Measurements from ENCODE around the gene THEM4. TPM values are rescaled to one million over a fixed set of nuclear protein-coding genes. Genes with fewer than 3 reads are reported as not detected.

THEM4 gene
- total and polyA plus RNA-seq, 8 donors = 6.1 to 27.8 (median 8.4) TPM

GRCh38 chr1:151867765-151868411, 41.4 kb downstream of the THEM4 start:
- H3K9me3 ChIP-seq = no peaks in the 10 kb centered on the region
- no peaks in the 10 kb centered on the region for H3K27me3 ChIP-seq
- no peaks in the 10 kb centered on the region for H3K4me1 ChIP-seq
- FAIRE-seq (no peak), DNase-seq (no peak), ATAC-seq (peak in 1 of 4 donors; percentile 53)
- TF ChIP-seq CTCF (IDR thresholded peaks at IDR 0.05) = no peak
- no peak overlapping the region for H3K27ac ChIP-seq
- H3K36me3 ChIP-seq = no peaks in the 10 kb centered on the region
- intact Hi-C loops (cut with DNase I) = no loop called here
- 75 to 85% methylated on average over 7 of the region's 7 CpGs for WGBS, 2 donors
- H3K4me3 ChIP-seq = no peak overlapping the region

GRCh38 chr1:151867321-151867720, 42.0 kb downstream of the THEM4 start:
- no peak for TF ChIP-seq CTCF (IDR thresholded peaks at IDR 0.05)
- Histone ChIP-seq H3K4me1 (no peaks in the 10 kb centered on the region), H3K27ac (no peak overlapping the region), H3K36me3 (no peaks in the 10 kb centered on the region), H3K9me3 (no peaks in the 10 kb centered on the region), H3K27me3 (no peaks in the 10 kb centered on the region), H3K4me3 (no peak overlapping the region)
- FAIRE-seq (no peak), DNase-seq (no peak), ATAC-seq (no peak)
- WGBS, 2 donors = 71 to 88% methylated on average over 2 of the region's 2 CpGs
- intact Hi-C loops (cut with DNase I) = no loop called here

- Histone ChIP-seq H3K4me3 (no peak overlapping the region), H3K4me1 (no peaks in the 10 kb centered on the region), H3K27ac (no peak overlapping the region), H3K9me3 (no peaks in the 10 kb centered on the region), H3K36me3 (no peaks in the 10 kb centered on the region), H3K27me3 (no peaks in the 10 kb centered on the region)
- ATAC-seq = no peak
- FAIRE-seq = no peak
- DNase-seq = no peak
- TF ChIP-seq CTCF (IDR thresholded peaks at IDR 0.05) = no peak
- intact Hi-C loops (cut with DNase I) = no loop called here
- 18 to 43% methylated on average over 2 of the region's 2 CpGs for WGBS, 2 donors
Measured at GRCh38 chr1:151864411-151864810, 44.9 kb downstream of the THEM4 start.

GRCh38 chr1:151862604-151863003, 46.7 kb downstream of the THEM4 start:
- Histone ChIP-seq H3K36me3 (no peaks in the 10 kb centered on the region), H3K9me3 (no peaks in the 10 kb centered on the region), H3K27me3 (no peaks in the 10 kb centered on the region), H3K4me1 (no peaks in the 10 kb centered on the region), H3K4me3 (no peak overlapping the region), H3K27ac (no peak overlapping the region)
- no peak for TF ChIP-seq CTCF (IDR thresholded peaks at IDR 0.05)
- intact Hi-C loops (cut with DNase I) = no loop called here
- no peak for DNase-seq
- ATAC-seq = no peak
- no peak for FAIRE-seq

GRCh38 chr1:151860504-151861187, 48.7 kb downstream of the THEM4 start:
- H3K4me1 ChIP-seq = no peaks in the 10 kb centered on the region
- no peak overlapping the region for H3K4me3 ChIP-seq
- intact Hi-C loops (cut with DNase I) = no loop called here
- H3K27ac ChIP-seq = no peak overlapping the region
- ATAC-seq (no peak), FAIRE-seq (no peak), DNase-seq (no peak)
- no peak for TF ChIP-seq CTCF (IDR thresholded peaks at IDR 0.05)
- no peaks in the 10 kb centered on the region for H3K36me3 ChIP-seq
- 72 to 78% methylated on average over 7 of the region's 7 CpGs for WGBS, 2 donors
- no peaks in the 10 kb centered on the region for H3K27me3 ChIP-seq
- H3K9me3 ChIP-seq = no peaks in the 10 kb centered on the region
